Measurements from ENCODE around the gene NHS.

DNA sequence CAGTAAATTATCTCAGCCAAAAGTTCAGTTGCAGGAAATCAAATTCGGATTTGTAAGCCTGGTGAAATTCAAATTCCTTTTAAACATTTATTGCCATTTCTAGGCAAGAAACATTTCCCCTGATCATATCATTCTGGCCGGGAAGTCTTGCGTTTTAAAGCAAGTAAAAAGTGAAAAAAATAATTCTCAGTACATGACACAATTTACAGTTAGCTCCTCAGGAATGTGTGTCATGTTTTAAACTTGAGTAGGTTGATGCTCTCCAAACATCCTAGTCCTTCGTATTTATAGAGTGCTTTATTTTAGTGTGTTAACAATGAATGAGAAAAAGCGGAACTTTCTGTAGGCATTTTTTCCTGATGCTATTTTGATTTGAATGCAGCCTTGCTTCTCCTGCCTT, 204.0 kb downstream of the NHS start:
- TF ChIP-seq, protein P1, sequence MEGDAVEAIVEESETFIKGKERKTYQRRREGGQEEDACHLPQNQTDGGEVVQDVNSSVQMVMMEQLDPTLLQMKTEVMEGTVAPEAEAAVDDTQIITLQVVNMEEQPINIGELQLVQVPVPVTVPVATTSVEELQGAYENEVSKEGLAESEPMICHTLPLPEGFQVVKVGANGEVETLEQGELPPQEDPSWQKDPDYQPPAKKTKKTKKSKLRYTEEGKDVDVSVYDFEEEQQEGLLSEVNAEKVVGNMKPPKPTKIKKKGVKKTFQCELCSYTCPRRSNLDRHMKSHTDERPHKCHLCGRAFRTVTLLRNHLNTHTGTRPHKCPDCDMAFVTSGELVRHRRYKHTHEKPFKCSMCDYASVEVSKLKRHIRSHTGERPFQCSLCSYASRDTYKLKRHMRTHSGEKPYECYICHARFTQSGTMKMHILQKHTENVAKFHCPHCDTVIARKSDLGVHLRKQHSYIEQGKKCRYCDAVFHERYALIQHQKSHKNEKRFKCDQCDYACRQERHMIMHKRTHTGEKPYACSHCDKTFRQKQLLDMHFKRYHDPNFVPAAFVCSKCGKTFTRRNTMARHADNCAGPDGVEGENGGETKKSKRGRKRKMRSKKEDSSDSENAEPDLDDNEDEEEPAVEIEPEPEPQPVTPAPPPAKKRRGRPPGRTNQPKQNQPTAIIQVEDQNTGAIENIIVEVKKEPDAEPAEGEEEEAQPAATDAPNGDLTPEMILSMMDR (IDR thresholded peaks at IDR 0.05): no peak
- no peak for TF ChIP-seq POLR2A (IDR thresholded peaks at IDR 0.05)
- TF ChIP-seq POLR2AphosphoS5 (IDR thresholded peaks at IDR 0.05): no peak
